Uterus (tissue), 4 donors: ENCODE results near the gene PLXNA4. TPM values are rescaled to one million over a fixed set of nuclear protein-coding genes. Genes with fewer than 3 reads are reported as not detected.
A peak's percentile ranks its signal among the peaks of the same experiment; 100 is the strongest.

Experiments
- DNase-seq, 2 donors: peaks; one replicate each; pipeline ENCODE4 v3.0.0-alpha.2; 2019 to 2020
- H3K27ac ChIP-seq, 2 donors: fragments of 200-600 bp; sonication (generic); 1 replicate in 1 of 2; 2 replicates in 1 of 2; pipeline ENCODE4 v1.5.1; 2016 to 2018
- H3K27me3 ChIP-seq, 2 donors: fragments of 200-600 bp; sonication (generic); one replicate each; pipeline ENCODE4 v1.5.1; 2018 to 2019; ENCODE audit warnings: control low read depth in 1 of 2
- H3K36me3 ChIP-seq, 2 donors: fragments of 200-600 bp; sonication (generic); one replicate each; pipeline ENCODE4 v1.5.1; 2019; ENCODE audit warnings: control low read depth in 1 of 2
- H3K4me1 ChIP-seq, 2 donors: fragments of 200-600 bp; sonication (generic); one replicate each; pipeline ENCODE4 v1.5.1; 2018 to 2019; ENCODE audit warnings: control low read depth in 1 of 2
- H3K4me3 ChIP-seq, 2 donors: fragments of 200-600 bp; sonication (generic); 1 replicate in 1 of 2; 2 replicates in 1 of 2; pipeline ENCODE4 v1.5.1; 2018 to 2019; ENCODE audit warnings: mild to moderate bottlenecking in 1 of 2
- H3K9me3 ChIP-seq, 2 donors: fragments of 200-600 bp; sonication (generic); one replicate each; pipeline ENCODE4 v1.5.1; 2019; ENCODE audit warnings: control low read depth in 1 of 2
- POLR2A ChIP-seq, 2 donors: fragments of 450-650 bp; IDR thresholded peaks; one replicate each; pipeline ENCODE4 v1.6.1; 2016; ENCODE audit warnings: antibody characterized with exemption in 2 of 2, mild to moderate bottlenecking in 1 of 2, moderate library complexity in 1 of 2
- intact Hi-C: fragments of 100-400 bp; cut with DNase I; formaldehyde crosslinking; loops from one replicate; pipeline ENCODE4 v1.15.1; 2023; ENCODE audit warnings: low total_unique reads
- total RNA-seq, 4 donors: library from RNA; depleted of rRNA in 3 of 4; stranded (reverse); fragments of >200 nt in 3 of 4; gene quantifications; one replicate each; pipeline versions ENCODE4 v1.1.0 to v1.2.4, GENCODE V29; 2014 to 2023
- TF ChIP-seq, protein P1 (sequence below), 4 experiments: fragments of 200-600 bp in 2 of 4; fragments of 450-650 bp in 2 of 4; sonication (generic) in 2 of 4; IDR thresholded peaks; one replicate each; pipeline ENCODE4 v1.5.1; 2016 to 2019; ENCODE audit warnings: antibody characterized with exemption in 4 of 4, mild to moderate bottlenecking in 2 of 4, moderate library complexity in 1 of 4
- donor health status: DM: yes; HTN: yes; CAD: no.

Gene PLXNA4
- total RNA-seq, 4 donors from 2014 or later, result 4.1 to 16.5 (median 7.7) TPM

DNA sequence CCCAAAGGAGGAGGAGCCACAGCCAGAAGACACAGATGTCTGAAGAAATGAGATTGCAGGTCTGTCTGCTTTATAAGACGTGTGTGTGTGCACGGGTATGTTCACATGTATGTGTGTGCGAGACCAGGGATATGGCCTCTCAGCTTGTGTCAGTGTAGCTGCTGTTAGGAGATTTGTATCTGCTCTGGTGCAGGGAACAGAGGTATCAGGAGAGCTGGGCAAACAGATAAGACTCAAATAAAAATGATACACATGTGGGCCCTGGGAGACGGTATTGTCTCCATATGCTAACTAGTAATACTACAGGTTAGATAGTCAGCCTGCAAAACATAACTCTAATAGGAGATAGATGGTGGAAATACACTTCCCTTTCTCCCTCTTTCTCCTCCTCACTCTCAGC lies 161.0 kb downstream of the PLXNA4 start:
- no peak for DNase-seq
- H3K4me3 ChIP-seq, result no peak overlapping the region
- no peak overlapping the region for H3K27ac ChIP-seq
- no peak for TF ChIP-seq POLR2A (IDR thresholded peaks at IDR 0.05)
- TF ChIP-seq, protein P1, sequence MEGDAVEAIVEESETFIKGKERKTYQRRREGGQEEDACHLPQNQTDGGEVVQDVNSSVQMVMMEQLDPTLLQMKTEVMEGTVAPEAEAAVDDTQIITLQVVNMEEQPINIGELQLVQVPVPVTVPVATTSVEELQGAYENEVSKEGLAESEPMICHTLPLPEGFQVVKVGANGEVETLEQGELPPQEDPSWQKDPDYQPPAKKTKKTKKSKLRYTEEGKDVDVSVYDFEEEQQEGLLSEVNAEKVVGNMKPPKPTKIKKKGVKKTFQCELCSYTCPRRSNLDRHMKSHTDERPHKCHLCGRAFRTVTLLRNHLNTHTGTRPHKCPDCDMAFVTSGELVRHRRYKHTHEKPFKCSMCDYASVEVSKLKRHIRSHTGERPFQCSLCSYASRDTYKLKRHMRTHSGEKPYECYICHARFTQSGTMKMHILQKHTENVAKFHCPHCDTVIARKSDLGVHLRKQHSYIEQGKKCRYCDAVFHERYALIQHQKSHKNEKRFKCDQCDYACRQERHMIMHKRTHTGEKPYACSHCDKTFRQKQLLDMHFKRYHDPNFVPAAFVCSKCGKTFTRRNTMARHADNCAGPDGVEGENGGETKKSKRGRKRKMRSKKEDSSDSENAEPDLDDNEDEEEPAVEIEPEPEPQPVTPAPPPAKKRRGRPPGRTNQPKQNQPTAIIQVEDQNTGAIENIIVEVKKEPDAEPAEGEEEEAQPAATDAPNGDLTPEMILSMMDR (IDR thresholded peaks at IDR 0.05), result no peak
- H3K27me3 ChIP-seq, result no peaks in the 10 kb centered on the region
- no peaks in the 10 kb centered on the region for H3K9me3 ChIP-seq
- H3K36me3 ChIP-seq, result no peaks in the 10 kb centered on the region
- intact Hi-C loops, result no loop called here
- H3K4me1 ChIP-seq, result no peaks in the 10 kb centered on the region

DNA sequence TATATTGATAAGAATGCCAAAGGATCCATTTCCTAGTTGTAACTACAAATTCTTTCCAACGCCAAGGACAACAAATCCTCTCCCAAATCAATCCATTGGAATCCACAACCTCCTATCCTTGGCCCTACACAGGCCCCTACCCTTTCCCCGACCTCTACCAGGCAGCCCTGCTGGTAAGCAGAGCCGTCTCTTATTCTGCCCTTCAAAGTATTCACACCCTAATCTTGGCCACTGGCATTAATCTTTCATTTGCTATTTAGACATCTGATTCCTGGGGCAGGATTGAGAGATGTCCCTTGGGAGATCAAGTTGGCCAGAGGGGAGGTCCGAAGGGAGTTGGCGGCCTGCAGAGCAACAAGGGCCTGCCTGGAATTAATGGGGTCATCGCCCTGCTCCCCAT lies 161.4 kb downstream of the PLXNA4 start:
- Histone ChIP-seq H3K4me1 (no peaks in the 10 kb centered on the region), H3K4me3 (no peak overlapping the region), H3K9me3 (no peaks in the 10 kb centered on the region), H3K27me3 (no peaks in the 10 kb centered on the region), H3K36me3 (no peaks in the 10 kb centered on the region), H3K27ac (no peak overlapping the region)
- no peak for TF ChIP-seq POLR2A (IDR thresholded peaks at IDR 0.05)
- TF ChIP-seq, protein P1 (IDR thresholded peaks at IDR 0.05), result no peak
- intact Hi-C loops, result no loop called here
- DNase-seq, result no peak

DNA sequence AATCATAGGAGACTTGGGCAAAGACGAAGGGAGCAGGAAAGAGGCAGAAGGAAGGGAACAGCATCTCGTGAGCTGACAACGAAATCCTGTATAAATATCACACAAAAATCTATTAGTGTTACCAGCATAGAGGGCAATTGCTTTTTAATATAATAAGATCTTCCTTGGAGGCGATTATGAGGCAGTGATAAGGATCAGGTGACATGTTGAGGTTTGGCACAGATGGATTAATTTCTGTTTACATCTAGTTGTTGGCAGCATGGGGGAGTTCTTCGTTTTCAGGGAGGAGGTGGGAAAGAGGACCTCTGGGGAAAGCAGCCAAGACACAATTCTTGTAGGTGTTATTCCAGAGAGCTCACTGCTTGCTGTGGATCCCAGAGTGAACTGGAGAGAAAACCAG lies 163.8 kb downstream of the PLXNA4 start:
- intact Hi-C loops, result no loop called here
- H3K4me3 ChIP-seq, result no peak overlapping the region
- no peak for DNase-seq

DNA sequence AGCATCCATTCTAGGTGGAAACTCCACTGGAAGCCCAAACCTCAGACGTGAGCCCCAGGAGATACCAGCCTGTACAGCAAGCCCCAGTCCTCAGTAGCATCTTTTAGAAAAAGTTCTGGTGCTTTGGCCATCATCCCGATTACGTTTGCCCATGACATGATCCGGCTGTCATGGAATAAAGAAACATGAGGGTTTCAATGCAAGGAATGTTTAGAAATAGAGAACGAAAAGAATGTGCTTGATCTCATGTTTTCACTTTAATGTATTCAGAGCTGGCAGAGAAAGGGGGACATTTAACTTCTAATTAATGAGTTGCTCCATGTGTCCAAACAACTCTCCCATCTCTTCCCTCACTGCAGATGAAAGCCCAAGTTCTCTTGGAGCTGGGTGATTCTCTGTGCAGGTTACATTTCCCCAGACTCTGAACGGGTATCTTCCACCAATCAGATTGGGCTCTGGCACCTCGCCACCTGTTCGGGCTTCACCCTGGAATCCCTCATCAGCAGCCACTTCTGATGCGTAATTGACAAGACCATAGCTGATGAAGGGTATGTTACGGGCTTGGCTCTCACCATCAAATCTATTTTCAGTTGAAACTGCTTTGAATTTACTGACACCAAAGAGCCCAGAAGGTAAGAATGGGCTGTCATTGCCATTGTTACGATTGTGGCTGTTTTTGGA lies 165.3 kb downstream of the PLXNA4 start:
- DNase-seq, result no peak
- TF ChIP-seq POLR2A (IDR thresholded peaks at IDR 0.05), result no peak
- TF ChIP-seq, protein P1 (IDR thresholded peaks at IDR 0.05), result no peak
- H3K4me3 ChIP-seq, result no peak overlapping the region
- H3K4me1 ChIP-seq, result no peaks in the 10 kb centered on the region
- no peaks in the 10 kb centered on the region for H3K36me3 ChIP-seq
- intact Hi-C loops, result no loop called here
- no peaks in the 10 kb centered on the region for H3K27me3 ChIP-seq
- no peak overlapping the region for H3K27ac ChIP-seq
- no peaks in the 10 kb centered on the region for H3K9me3 ChIP-seq

More for the DNA sequence above, 163.8 kb downstream of the PLXNA4 start:
- H3K27me3 ChIP-seq, result no peaks in the 10 kb centered on the region
- H3K9me3 ChIP-seq, result no peaks in the 10 kb centered on the region
- TF ChIP-seq POLR2A (IDR thresholded peaks at IDR 0.05), result no peak
- TF ChIP-seq, protein P1 (IDR thresholded peaks at IDR 0.05), result no peak
- H3K4me1 ChIP-seq, result no peaks in the 10 kb centered on the region
- no peak overlapping the region for H3K27ac ChIP-seq
- H3K36me3 ChIP-seq, result no peaks in the 10 kb centered on the region

DNA sequence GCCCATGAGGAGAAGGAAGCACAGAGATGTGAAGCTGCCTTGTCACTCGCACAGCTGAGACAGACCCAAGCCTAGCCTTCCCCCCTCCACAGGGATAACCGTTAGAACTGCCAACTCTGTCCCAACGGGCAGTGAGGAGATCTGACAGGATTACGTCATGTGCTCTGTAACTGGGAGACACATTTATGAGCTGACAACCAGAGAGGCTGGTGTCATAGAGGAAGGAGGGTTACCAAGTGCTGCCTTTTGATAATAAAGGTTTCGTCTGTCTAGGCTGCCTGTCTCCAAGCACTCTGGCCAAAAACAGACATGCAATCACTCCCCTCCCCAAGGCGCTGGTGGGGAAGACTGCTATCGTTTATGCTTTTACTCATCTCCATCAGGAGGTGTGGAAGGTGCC lies 165.9 kb downstream of the PLXNA4 start:
- Histone ChIP-seq H3K36me3 (no peaks in the 10 kb centered on the region), H3K9me3 (no peaks in the 10 kb centered on the region), H3K27ac (no peak overlapping the region), H3K4me3 (no peak overlapping the region), H3K4me1 (no peaks in the 10 kb centered on the region), H3K27me3 (no peaks in the 10 kb centered on the region)
- intact Hi-C loops, result no loop called here
- no peak for TF ChIP-seq POLR2A (IDR thresholded peaks at IDR 0.05)
- DNase-seq, result peak; percentile 27 to 39
